ENCODE results near the gene SORCS2.

- TF ChIP-seq CCDC6 (CRISPR knock-in tag; IDR thresholded peaks at IDR 0.05): no peak
- TF ChIP-seq NBN (conservative IDR thresholded peaks at IDR 0.05): no peak
- TF ChIP-seq MIER3 (CRISPR knock-in tag; IDR thresholded peaks at IDR 0.05; ENCODE audit: borderline replicate concordance): no peak
- TF ChIP-seq CTCF (CRISPR knock-in tag; IDR thresholded peaks at IDR 0.05): no peak
- TF ChIP-seq POLR2A (IDR thresholded peaks at IDR 0.05; ENCODE audit: insufficient read depth in 1 of 2, low read depth in 2 of 2, low read length in 2 of 2): no peak
- no peak for TF ChIP-seq SMAD1 (CRISPR knock-in tag; IDR thresholded peaks at IDR 0.05; ENCODE audit: borderline replicate concordance, low read depth)
- TF ChIP-seq CBFB (CRISPR knock-in tag; IDR thresholded peaks at IDR 0.05): no peak
- no peak for TF ChIP-seq HNF4A (CRISPR knock-in tag; IDR thresholded peaks at IDR 0.05)
- TF ChIP-seq RFX1 (IDR thresholded peaks at IDR 0.05): no peak
- no peak for TF ChIP-seq ZBTB33 (CRISPR knock-in tag; IDR thresholded peaks at IDR 0.05)
- no peak for TF ChIP-seq ZNF512 (CRISPR knock-in tag; IDR thresholded peaks at IDR 0.05)
- TF ChIP-seq HNRNPH1 (optimal IDR thresholded peaks at IDR 0.05; ENCODE audit: low read depth, low read length): no peak
These were observed 473.0 kb downstream of the SORCS2 start for GRCh38 chr4:7665321-7665720.
